WTC11 (cell line): ENCODE measurements around the gene KARS1. TPM values are rescaled to one million over a fixed set of nuclear protein-coding genes. Genes with fewer than 3 reads are reported as not detected.

Experiments
- ATAC-seq: fragments of 200-7000 bp; cut with Tn5 transposase; 2 replicates; pipeline ENCODE4 v1.10.0; 2021; ENCODE audit warnings: mild to moderate bottlenecking, moderate library complexity
- CTCF ChIA-PET: fragments of 300-600 bp; sonication (Branson Sonifier 250); formaldehyde crosslinking; loops from one replicate; lab custom pipeline; 2021; ENCODE audit warnings: antibody characterized with exemption; lab: Charles Lee
- POLR2A ChIA-PET: fragments of 350-600 bp; sonication (Branson Sonifier 250); formaldehyde crosslinking; loops from one replicate; lab custom pipeline; 2021; ENCODE audit warnings: antibody characterized with exemption; lab: Charles Lee
- DNase-seq: peaks from one replicate; pipeline ENCODE4 v3.0.0; 2021; ENCODE audit warnings: low spot score
- H3K27ac Mint-ChIP-seq: 2 replicates; pipeline ENCODE4 v1.8.0; 2021; ENCODE audit warnings: mixed read lengths
- H3K27me3 Mint-ChIP-seq: 2 replicates; pipeline ENCODE4 v1.8.0; 2021; ENCODE audit warnings: low read depth, mild to moderate bottlenecking, moderate library complexity, mixed read lengths
- H3K36me3 Mint-ChIP-seq: 2 replicates; pipeline ENCODE4 v1.8.0; 2021; ENCODE audit warnings: mixed read lengths
- H3K4me1 Mint-ChIP-seq: 2 replicates; pipeline ENCODE4 v1.8.0; 2022; ENCODE audit warnings: mixed read lengths
- H3K4me3 Mint-ChIP-seq: 2 replicates; pipeline ENCODE4 v1.8.0; 2021; ENCODE audit warnings: mild to moderate bottlenecking, moderate library complexity, mixed read lengths
- H3K9me3 Mint-ChIP-seq: 2 replicates; pipeline ENCODE4 v1.8.0; 2021; ENCODE audit warnings: mixed read lengths
- FOXK1 ChIP-seq: sonication (generic); formaldehyde crosslinking; IDR thresholded peaks from 2 replicates; pipeline ENCODE4 v1.8.0; 2022; ENCODE audit warnings: mild to moderate bottlenecking, moderate library complexity, missing genetic modification reagents
- FOXP1 ChIP-seq: sonication (generic); formaldehyde crosslinking; IDR thresholded peaks from 2 replicates; pipeline ENCODE4 v1.8.0; 2022; ENCODE audit warnings: missing genetic modification reagents, mild to moderate bottlenecking, moderate library complexity, borderline replicate concordance
- GRHL2 ChIP-seq: fragments of 250-450 bp; sonication (Bioruptor Pico); IDR thresholded peaks from 2 replicates; pipeline ENCODE4 v1.8.0; 2022; ENCODE audit warnings: mild to moderate bottlenecking, moderate library complexity; ENCODE audit not compliant: insufficient replicate concordance, severe bottlenecking
- JAZF1 ChIP-seq: fragments of 250-450 bp; sonication (Bioruptor Pico); IDR thresholded peaks from 2 replicates; pipeline ENCODE4 v1.9.0; 2021; ENCODE audit warnings: moderate library complexity, mild to moderate bottlenecking, inconsistent platforms
- MYBL2 ChIP-seq: sonication (generic); formaldehyde crosslinking; IDR thresholded peaks from 2 replicates; pipeline ENCODE4 v1.8.1; 2023; ENCODE audit warnings: mild to moderate bottlenecking, moderate library complexity, missing genetic modification reagents
- NR1H2 ChIP-seq: sonication (generic); formaldehyde crosslinking; IDR thresholded peaks from 2 replicates; pipeline ENCODE4 v1.9.0; 2021; ENCODE audit warnings: mild to moderate bottlenecking, moderate library complexity, missing genetic modification reagents
- NR3C1 ChIP-seq: sonication (generic); formaldehyde crosslinking; conservative IDR thresholded peaks from 2 replicates; pipeline ENCODE4 v1.8.1; 2023; ENCODE audit warnings: low read depth, mild to moderate bottlenecking, missing genetic modification reagents
- RELA ChIP-seq: sonication (generic); formaldehyde crosslinking; IDR thresholded peaks from 2 replicates; pipeline ENCODE4 v1.8.1; 2022; ENCODE audit warnings: missing genetic modification reagents, mild to moderate bottlenecking, borderline replicate concordance
- SMAD3 ChIP-seq: sonication (generic); formaldehyde crosslinking; IDR thresholded peaks from 2 replicates; pipeline ENCODE4 v1.8.0; 2022; ENCODE audit warnings: missing genetic modification reagents, mild to moderate bottlenecking, borderline replicate concordance
- ZNF423 ChIP-seq: fragments of 250-450 bp; sonication (Bioruptor Pico); IDR thresholded peaks from 2 replicates; pipeline ENCODE4 v2.1.2; 2022; ENCODE audit warnings: mild to moderate bottlenecking, moderate library complexity
- total RNA-seq: library from RNA; stranded (reverse); gene quantifications from 3 replicates; pipeline ENCODE4 v1.2.3, GENCODE V29; 2021
- TF ChIP-seq, protein P1 (sequence below): sonication (generic); formaldehyde crosslinking; IDR thresholded peaks from 2 replicates; pipeline ENCODE4 v1.8.1; 2023; ENCODE audit warnings: mild to moderate bottlenecking, missing genetic modification reagents, moderate library complexity
- TF ChIP-seq, protein P2 (sequence below): sonication (generic); formaldehyde crosslinking; IDR thresholded peaks from 2 replicates; pipeline ENCODE4 v1.8.0; 2022; ENCODE audit warnings: mild to moderate bottlenecking, missing genetic modification reagents
- TF ChIP-seq, protein P3 (sequence below): sonication (generic); formaldehyde crosslinking; IDR thresholded peaks from 2 replicates; pipeline ENCODE4 v1.8.0; 2023; ENCODE audit warnings: missing genetic modification reagents, mild to moderate bottlenecking, borderline replicate concordance
- TF ChIP-seq, protein P4 (sequence below): fragments of 250-450 bp; sonication (Bioruptor Pico); IDR thresholded peaks from 2 replicates; pipeline ENCODE4 v2.1.2; 2022; ENCODE audit warnings: mild to moderate bottlenecking, moderate library complexity
- TF ChIP-seq, protein P5 (sequence below): sonication (generic); formaldehyde crosslinking; IDR thresholded peaks from 2 replicates; pipeline ENCODE4 v1.8.1; 2023; ENCODE audit warnings: mild to moderate bottlenecking, missing genetic modification reagents, moderate library complexity

Gene KARS1
- total RNA-seq, 1 experiment from 2014 or later: 199 TPM

DNA sequence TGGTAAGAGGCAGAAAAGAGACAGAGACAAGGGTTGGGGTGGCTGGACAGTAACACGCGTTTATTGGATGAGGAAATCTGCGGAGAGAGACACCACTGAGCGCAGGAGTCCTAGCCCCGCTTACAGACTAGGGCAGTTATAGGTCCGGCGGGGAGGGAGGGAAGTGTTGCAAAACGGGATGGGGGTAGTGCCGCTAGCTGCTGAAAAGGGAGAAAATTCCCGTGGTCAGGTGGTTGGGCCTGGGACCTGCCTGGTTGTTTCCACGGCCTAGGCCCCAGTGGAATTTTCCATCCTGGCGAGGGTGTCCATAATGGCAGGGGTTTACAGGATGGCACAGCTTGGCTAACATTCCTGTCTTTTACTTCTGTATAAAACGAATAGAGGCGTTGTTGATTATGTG is 34.8 kb upstream of the KARS1 start:
- ChIA-PET CTCF (no interaction called here), POLR2A (no interaction called here)
- peaks cover 55% of the 10 kb centered on the region for H3K9me3 Mint-ChIP-seq
- ATAC-seq (no peak), DNase-seq (no peak)
- peaks cover 37% of the 10 kb centered on the region for H3K36me3 Mint-ChIP-seq
- H3K4me1 Mint-ChIP-seq: no peaks in the 10 kb centered on the region; the same call in 1 of the 2 replicates
- no peak overlapping the region for H3K27ac Mint-ChIP-seq
- TF ChIP-seq FOXP1 (CRISPR knock-in tag): no peak
- peaks cover 4% of the 10 kb centered on the region; the same call in 1 of the 2 replicates for H3K27me3 Mint-ChIP-seq
- no peak overlapping the region for H3K4me3 Mint-ChIP-seq

DNA sequence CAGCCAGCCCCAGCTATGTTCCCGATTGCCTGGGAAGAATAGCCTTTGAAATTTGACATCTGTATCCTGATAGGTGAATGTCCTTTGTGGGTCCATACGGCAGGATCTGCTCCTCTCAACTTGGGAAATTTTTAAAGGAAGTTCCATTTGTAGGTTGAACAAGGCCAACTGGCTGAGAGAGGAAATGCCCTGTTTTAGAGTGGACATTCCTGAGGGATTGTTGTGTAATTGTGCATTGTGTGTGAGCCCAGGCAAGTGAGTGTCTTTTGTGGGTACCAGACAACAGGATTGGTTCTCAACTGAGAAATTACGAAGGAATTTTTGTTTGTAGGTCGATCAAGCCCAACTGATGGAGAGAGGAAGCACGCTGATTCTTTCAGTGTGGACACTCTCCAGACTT is 31.9 kb upstream of the KARS1 start:
- Mint-ChIP-seq H3K36me3 (peaks cover 26% of the 10 kb centered on the region), H3K27me3 (peaks cover 3% of the 10 kb centered on the region; the same call in 1 of the 2 replicates), H3K4me3 (no peak overlapping the region), H3K9me3 (peaks cover 47% of the 10 kb centered on the region), H3K27ac (no peak overlapping the region), H3K4me1 (no peaks in the 10 kb centered on the region; the same call in 1 of the 2 replicates)
- no peak for DNase-seq
- ATAC-seq: no peak
- CTCF ChIA-PET: no interaction called here
- POLR2A ChIA-PET: no interaction called here
- TF ChIP-seq, protein P1, sequence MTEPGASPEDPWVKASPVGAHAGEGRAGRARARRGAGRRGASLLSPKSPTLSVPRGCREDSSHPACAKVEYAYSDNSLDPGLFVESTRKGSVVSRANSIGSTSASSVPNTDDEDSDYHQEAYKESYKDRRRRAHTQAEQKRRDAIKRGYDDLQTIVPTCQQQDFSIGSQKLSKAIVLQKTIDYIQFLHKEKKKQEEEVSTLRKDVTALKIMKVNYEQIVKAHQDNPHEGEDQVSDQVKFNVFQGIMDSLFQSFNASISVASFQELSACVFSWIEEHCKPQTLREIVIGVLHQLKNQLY: no peak
- TF ChIP-seq JAZF1 (no peak), MYBL2 (CRISPR knock-in tag) (no peak), SMAD3 (CRISPR knock-in tag) (no peak)
- TF ChIP-seq, protein P2, sequence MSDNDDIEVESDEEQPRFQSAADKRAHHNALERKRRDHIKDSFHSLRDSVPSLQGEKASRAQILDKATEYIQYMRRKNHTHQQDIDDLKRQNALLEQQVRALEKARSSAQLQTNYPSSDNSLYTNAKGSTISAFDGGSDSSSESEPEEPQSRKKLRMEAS (CRISPR knock-in tag): no peak
- TF ChIP-seq, protein P3, sequence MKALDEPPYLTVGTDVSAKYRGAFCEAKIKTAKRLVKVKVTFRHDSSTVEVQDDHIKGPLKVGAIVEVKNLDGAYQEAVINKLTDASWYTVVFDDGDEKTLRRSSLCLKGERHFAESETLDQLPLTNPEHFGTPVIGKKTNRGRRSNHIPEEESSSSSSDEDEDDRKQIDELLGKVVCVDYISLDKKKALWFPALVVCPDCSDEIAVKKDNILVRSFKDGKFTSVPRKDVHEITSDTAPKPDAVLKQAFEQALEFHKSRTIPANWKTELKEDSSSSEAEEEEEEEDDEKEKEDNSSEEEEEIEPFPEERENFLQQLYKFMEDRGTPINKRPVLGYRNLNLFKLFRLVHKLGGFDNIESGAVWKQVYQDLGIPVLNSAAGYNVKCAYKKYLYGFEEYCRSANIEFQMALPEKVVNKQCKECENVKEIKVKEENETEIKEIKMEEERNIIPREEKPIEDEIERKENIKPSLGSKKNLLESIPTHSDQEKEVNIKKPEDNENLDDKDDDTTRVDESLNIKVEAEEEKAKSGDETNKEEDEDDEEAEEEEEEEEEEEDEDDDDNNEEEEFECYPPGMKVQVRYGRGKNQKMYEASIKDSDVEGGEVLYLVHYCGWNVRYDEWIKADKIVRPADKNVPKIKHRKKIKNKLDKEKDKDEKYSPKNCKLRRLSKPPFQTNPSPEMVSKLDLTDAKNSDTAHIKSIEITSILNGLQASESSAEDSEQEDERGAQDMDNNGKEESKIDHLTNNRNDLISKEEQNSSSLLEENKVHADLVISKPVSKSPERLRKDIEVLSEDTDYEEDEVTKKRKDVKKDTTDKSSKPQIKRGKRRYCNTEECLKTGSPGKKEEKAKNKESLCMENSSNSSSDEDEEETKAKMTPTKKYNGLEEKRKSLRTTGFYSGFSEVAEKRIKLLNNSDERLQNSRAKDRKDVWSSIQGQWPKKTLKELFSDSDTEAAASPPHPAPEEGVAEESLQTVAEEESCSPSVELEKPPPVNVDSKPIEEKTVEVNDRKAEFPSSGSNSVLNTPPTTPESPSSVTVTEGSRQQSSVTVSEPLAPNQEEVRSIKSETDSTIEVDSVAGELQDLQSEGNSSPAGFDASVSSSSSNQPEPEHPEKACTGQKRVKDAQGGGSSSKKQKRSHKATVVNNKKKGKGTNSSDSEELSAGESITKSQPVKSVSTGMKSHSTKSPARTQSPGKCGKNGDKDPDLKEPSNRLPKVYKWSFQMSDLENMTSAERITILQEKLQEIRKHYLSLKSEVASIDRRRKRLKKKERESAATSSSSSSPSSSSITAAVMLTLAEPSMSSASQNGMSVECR: no peak
- TF ChIP-seq, all 79 proteins: peak for 0

DNA sequence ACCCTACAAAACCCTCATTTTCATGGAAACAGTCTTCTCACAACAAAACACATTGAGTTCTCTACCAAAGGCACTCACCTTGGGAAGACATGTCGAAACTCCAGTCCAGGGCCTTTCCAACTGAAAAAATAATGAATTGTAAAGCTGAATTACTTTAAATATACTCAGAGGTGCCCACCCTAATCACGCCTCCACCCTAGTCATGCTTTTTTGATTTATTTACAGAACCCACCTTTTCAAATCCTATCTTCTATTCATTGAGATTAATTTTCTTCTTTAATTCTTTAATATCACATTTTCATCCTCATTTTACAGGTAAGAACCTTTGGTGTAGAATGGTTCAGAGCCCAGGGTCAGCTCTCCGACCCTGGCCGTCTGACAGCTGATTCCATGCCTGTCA is 29.4 kb upstream of the KARS1 start, which contains the start of gene CPHXL2:
TSS of gene CPHXL2 (minus strand) at position 101 of the 400 bp plus-strand sequence. CDS start at position 91, 10 bp downstream.
- no peak for ATAC-seq
- Mint-ChIP-seq H3K27ac (no peak within 1 kb of the TSS), H3K4me1 (no peaks in the 10 kb centered on the region; the same call in 1 of the 2 replicates), H3K27me3 (no peaks in the 10 kb centered on the region; the same call in 1 of the 2 replicates), H3K4me3 (no peak within 1 kb of the TSS), H3K9me3 (peaks cover 30% of the 10 kb centered on the region), H3K36me3 (peaks cover 3% of the 10 kb centered on the region)
- ChIA-PET CTCF (no interaction called here), POLR2A (no interaction called here)
- TF ChIP-seq NR3C1 (CRISPR knock-in tag) (no peak), GRHL2 (CRISPR knock-in tag) (no peak)
- TF ChIP-seq, protein P4, sequence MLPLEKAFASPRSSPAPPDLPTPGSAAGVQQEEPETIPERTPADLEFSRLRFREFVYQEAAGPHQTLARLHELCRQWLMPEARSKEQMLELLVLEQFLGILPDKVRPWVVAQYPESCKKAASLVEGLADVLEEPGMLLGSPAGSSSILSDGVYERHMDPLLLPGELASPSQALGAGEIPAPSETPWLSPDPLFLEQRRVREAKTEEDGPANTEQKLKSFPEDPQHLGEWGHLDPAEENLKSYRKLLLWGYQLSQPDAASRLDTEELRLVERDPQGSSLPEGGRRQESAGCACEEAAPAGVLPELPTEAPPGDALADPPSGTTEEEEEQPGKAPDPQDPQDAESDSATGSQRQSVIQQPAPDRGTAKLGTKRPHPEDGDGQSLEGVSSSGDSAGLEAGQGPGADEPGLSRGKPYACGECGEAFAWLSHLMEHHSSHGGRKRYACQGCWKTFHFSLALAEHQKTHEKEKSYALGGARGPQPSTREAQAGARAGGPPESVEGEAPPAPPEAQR (CRISPR knock-in tag): no peak
- no peak for DNase-seq

DNA sequence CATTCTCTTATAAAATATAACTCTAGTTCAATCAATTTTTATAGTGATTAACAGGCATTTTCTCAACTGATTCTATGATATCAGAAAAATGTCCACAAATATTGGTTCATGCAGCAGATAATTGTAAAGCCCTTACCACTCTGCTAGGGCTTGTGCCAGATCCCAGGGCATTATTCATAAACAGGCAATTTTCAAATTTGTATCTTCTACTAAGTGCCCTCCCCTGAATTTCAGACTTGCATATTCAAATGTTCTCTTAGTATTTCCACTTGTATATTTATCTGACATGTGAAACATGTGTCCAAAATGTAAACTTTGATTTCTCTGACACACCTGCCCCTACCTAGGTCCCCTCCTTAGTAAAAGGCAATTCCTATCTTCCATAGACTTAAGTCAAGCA is 20.0 kb upstream of the KARS1 start:
- Mint-ChIP-seq H3K27me3 (no peaks in the 10 kb centered on the region; the same call in 1 of the 2 replicates), H3K27ac (no peak overlapping the region), H3K4me1 (no peaks in the 10 kb centered on the region)
- no peak for ATAC-seq
- ChIA-PET CTCF (no interaction called here), POLR2A (no interaction called here)
- DNase-seq: no peak
- TF ChIP-seq ZNF423 (CRISPR knock-in tag) (no peak), NR1H2 (CRISPR knock-in tag) (no peak), FOXK1 (CRISPR knock-in tag) (no peak), RELA (CRISPR knock-in tag) (no peak)
- TF ChIP-seq, protein P5, sequence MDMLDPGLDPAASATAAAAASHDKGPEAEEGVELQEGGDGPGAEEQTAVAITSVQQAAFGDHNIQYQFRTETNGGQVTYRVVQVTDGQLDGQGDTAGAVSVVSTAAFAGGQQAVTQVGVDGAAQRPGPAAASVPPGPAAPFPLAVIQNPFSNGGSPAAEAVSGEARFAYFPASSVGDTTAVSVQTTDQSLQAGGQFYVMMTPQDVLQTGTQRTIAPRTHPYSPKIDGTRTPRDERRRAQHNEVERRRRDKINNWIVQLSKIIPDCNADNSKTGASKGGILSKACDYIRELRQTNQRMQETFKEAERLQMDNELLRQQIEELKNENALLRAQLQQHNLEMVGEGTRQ (CRISPR knock-in tag): no peak
- TF ChIP-seq, all 79 proteins: peak for 0
- Mint-ChIP-seq H3K4me3 (no peak overlapping the region), H3K36me3 (peaks cover 6% of the 10 kb centered on the region; the same call in 1 of the 2 replicates), H3K9me3 (peaks cover 46% of the 10 kb centered on the region)
